Activated naive CD8-positive, alpha-beta T cell treated with anti-CD3 and anti-CD28 coated beads, Interleukin-2, amount 50 U/mL, for 24 hours (primary cell): ENCODE data around the gene ZNF428.
A peak's percentile ranks its signal among the peaks of the same experiment; 100 is the strongest.
"Not testable (repeated sequence)": the region's sequence is repeated elsewhere in the genome, so short reads cannot be mapped to it uniquely, and the experiment has no call there.

Experiments used
- ATAC-seq: fragments of 150-1000 bp; cut with Tn5 transposase; one replicate; pipeline ENCODE4 v1.10.0; 2021
- DNase-seq: peaks from one replicate; pipeline ENCODE4 v3.0.0; 2021
- H3K27ac Mint-ChIP-seq: one replicate; pipeline ENCODE4 v1.8.0; 2021; ENCODE audit warnings: mild to moderate bottlenecking, mixed read lengths
- H3K27me3 Mint-ChIP-seq: one replicate; pipeline ENCODE4 v1.8.0; 2021; ENCODE audit warnings: mixed read lengths
- H3K36me3 Mint-ChIP-seq: one replicate; pipeline ENCODE4 v1.8.0; 2021; ENCODE audit warnings: low read depth, mixed read lengths
- H3K4me1 Mint-ChIP-seq: one replicate; pipeline ENCODE4 v1.8.0; 2021; ENCODE audit warnings: mixed read lengths
- H3K4me3 Mint-ChIP-seq: one replicate; pipeline ENCODE4 v1.8.0; 2021; ENCODE audit warnings: mild to moderate bottlenecking, moderate library complexity, mixed read lengths
- H3K9me3 Mint-ChIP-seq: one replicate; pipeline ENCODE4 v1.8.0; 2021; ENCODE audit warnings: mixed read lengths

Gene ZNF428

GRCh38 chr19:43616306-43616705 lies 3.1 kb downstream of the ZNF428 start:
- Mint-ChIP-seq H3K27ac (no peak overlapping the region), H3K4me1 (peaks cover 18% of the 10 kb centered on the region), H3K27me3 (no peaks in the 10 kb centered on the region), H3K36me3 (peaks cover 11% of the 10 kb centered on the region), H3K9me3 (no peaks in the 10 kb centered on the region), H3K4me3 (no peak overlapping the region)
- DNase-seq: no peak
- ATAC-seq: no peak

- Mint-ChIP-seq H3K27me3 (no peaks in the 10 kb centered on the region), H3K36me3 (peaks cover 11% of the 10 kb centered on the region), H3K27ac (no peak overlapping the region), H3K4me3 (no peak overlapping the region), H3K9me3 (no peaks in the 10 kb centered on the region), H3K4me1 (peaks cover 3% of the 10 kb centered on the region)
- ATAC-seq (no peak), DNase-seq (no peak)
Measured at GRCh38 chr19:43612374-43612773, 7.1 kb downstream of the ZNF428 start.

GRCh38 chr19:43611788-43612187 lies 7.6 kb downstream of the ZNF428 start, which contains the start of gene SRRM5:
TSS of gene SRRM5 (plus strand) at chr19:43612088. CDS start at chr19:43612122, 34 bp downstream.
- H3K9me3 Mint-ChIP-seq: no peaks in the 10 kb centered on the region
- ATAC-seq: no peak
- no peak for DNase-seq
- H3K27ac Mint-ChIP-seq: peak within 1 kb of the TSS; percentile 29
- peaks cover 11% of the 10 kb centered on the region for H3K36me3 Mint-ChIP-seq
- no peaks in the 10 kb centered on the region for H3K27me3 Mint-ChIP-seq
- no peak within 1 kb of the TSS for H3K4me3 Mint-ChIP-seq
- H3K4me1 Mint-ChIP-seq: peaks cover 8% of the 10 kb centered on the region

- Mint-ChIP-seq H3K36me3 (peaks cover 11% of the 10 kb centered on the region), H3K4me3 (no peak overlapping the region), H3K9me3 (no peaks in the 10 kb centered on the region), H3K27ac (peak overlapping the region; percentile 23), H3K27me3 (no peaks in the 10 kb centered on the region), H3K4me1 (peaks cover 8% of the 10 kb centered on the region)
- ATAC-seq: no peak
- no peak for DNase-seq
Measured at GRCh38 chr19:43610493-43610892, 8.9 kb downstream of the ZNF428 start.

- Mint-ChIP-seq H3K9me3 (no peaks in the 10 kb centered on the region), H3K27ac (no peak overlapping the region), H3K36me3 (peaks cover 11% of the 10 kb centered on the region), H3K4me3 (no peak overlapping the region), H3K27me3 (no peaks in the 10 kb centered on the region), H3K4me1 (peaks cover 8% of the 10 kb centered on the region)
- ATAC-seq: no peak
- DNase-seq: no peak
Measured at GRCh38 chr19:43609872-43610271, 9.6 kb downstream of the ZNF428 start.

GRCh38 chr19:43607238-43608205 lies 11.9 kb downstream of the ZNF428 start:
- ATAC-seq: no peak
- H3K36me3 Mint-ChIP-seq: peaks cover 7% of the 10 kb centered on the region
- H3K4me3 Mint-ChIP-seq: no peak overlapping the region
- H3K27ac Mint-ChIP-seq: peak overlapping the region; percentile 16
- H3K4me1 Mint-ChIP-seq: peaks cover 8% of the 10 kb centered on the region
- H3K9me3 Mint-ChIP-seq: no peaks in the 10 kb centered on the region
- no peak for DNase-seq
- no peaks in the 10 kb centered on the region for H3K27me3 Mint-ChIP-seq

- H3K4me3 Mint-ChIP-seq: no peak overlapping the region
- peak overlapping the region; percentile 16 for H3K27ac Mint-ChIP-seq
- H3K4me1 Mint-ChIP-seq: peaks cover 8% of the 10 kb centered on the region
- H3K27me3 Mint-ChIP-seq: no peaks in the 10 kb centered on the region
- ATAC-seq (no peak), DNase-seq (no peak)
- H3K9me3 Mint-ChIP-seq: no peaks in the 10 kb centered on the region
- H3K36me3 Mint-ChIP-seq: peaks cover under 1% of the 10 kb centered on the region
Measured at GRCh38 chr19:43606569-43607229, 12.7 kb downstream of the ZNF428 start.

GRCh38 chr19:43605875-43606568 lies 13.4 kb downstream of the ZNF428 start:
- H3K4me3 Mint-ChIP-seq: no peak overlapping the region
- H3K27ac Mint-ChIP-seq: peak overlapping the region; percentile 21
- H3K36me3 Mint-ChIP-seq: no peaks in the 10 kb centered on the region
- no peaks in the 10 kb centered on the region for H3K9me3 Mint-ChIP-seq
- no peak for DNase-seq
- ATAC-seq: no peak
- no peaks in the 10 kb centered on the region for H3K27me3 Mint-ChIP-seq
- H3K4me1 Mint-ChIP-seq: peaks cover 8% of the 10 kb centered on the region

- H3K27me3 Mint-ChIP-seq, H3K27ac Mint-ChIP-seq, H3K4me3 Mint-ChIP-seq, DNase-seq, ATAC-seq, H3K9me3 Mint-ChIP-seq: not testable (repeated sequence)
- H3K36me3 Mint-ChIP-seq: peaks cover 16% of the 10 kb centered on the region
- H3K4me1 Mint-ChIP-seq: peaks cover 27% of the 10 kb centered on the region
Measured at GRCh38 chr19:43600326-43600725, 19.1 kb downstream of the ZNF428 start.

- peaks cover 2% of the 10 kb centered on the region for H3K27me3 Mint-ChIP-seq
- no peaks in the 10 kb centered on the region for H3K9me3 Mint-ChIP-seq
- no peak overlapping the region for H3K27ac Mint-ChIP-seq
- no peak for DNase-seq
- H3K4me1 Mint-ChIP-seq: peaks cover 27% of the 10 kb centered on the region
- H3K36me3 Mint-ChIP-seq: peaks cover 16% of the 10 kb centered on the region
- no peak overlapping the region for H3K4me3 Mint-ChIP-seq
- ATAC-seq: no peak
Measured at GRCh38 chr19:43599635-43600295, 19.7 kb downstream of the ZNF428 start.

- no peaks in the 10 kb centered on the region for H3K9me3 Mint-ChIP-seq
- H3K27ac Mint-ChIP-seq: peak overlapping the region; percentile 99
- DNase-seq (no peak), ATAC-seq (no peak)
- H3K4me3 Mint-ChIP-seq: peak overlapping the region; percentile 91
- peaks cover 31% of the 10 kb centered on the region for H3K4me1 Mint-ChIP-seq
- peaks cover 19% of the 10 kb centered on the region for H3K36me3 Mint-ChIP-seq
- H3K27me3 Mint-ChIP-seq: peaks cover 2% of the 10 kb centered on the region
Measured at GRCh38 chr19:43598445-43599240, 20.8 kb downstream of the ZNF428 start.

GRCh38 chr19:43597876-43598275 lies 21.6 kb downstream of the ZNF428 start:
- Mint-ChIP-seq H3K4me3 (peak overlapping the region; percentile 91), H3K36me3 (peaks cover 25% of the 10 kb centered on the region)
- DNase-seq: no peak

GRCh38 chr19:43596842-43597461 lies 22.5 kb downstream of the ZNF428 start:
- DNase-seq (no peak), ATAC-seq (no peak)
- H3K27me3 Mint-ChIP-seq: peaks cover 2% of the 10 kb centered on the region
- peak overlapping the region; percentile 99 for H3K27ac Mint-ChIP-seq
- H3K4me1 Mint-ChIP-seq: peaks cover 36% of the 10 kb centered on the region
- H3K4me3 Mint-ChIP-seq: peak overlapping the region; percentile 91
- no peaks in the 10 kb centered on the region for H3K9me3 Mint-ChIP-seq
- H3K36me3 Mint-ChIP-seq: peaks cover 28% of the 10 kb centered on the region

More at GRCh38 chr19:43597876-43598275, 21.6 kb downstream of the ZNF428 start:
- peaks cover 36% of the 10 kb centered on the region for H3K4me1 Mint-ChIP-seq
- peak overlapping the region; percentile 99 for H3K27ac Mint-ChIP-seq
- no peaks in the 10 kb centered on the region for H3K9me3 Mint-ChIP-seq
- no peak for ATAC-seq
- H3K27me3 Mint-ChIP-seq: peaks cover 2% of the 10 kb centered on the region
